ENCODE results near the gene GALK1. TPM values are rescaled to one million over a fixed set of nuclear protein-coding genes. Genes with fewer than 3 reads are reported as not detected.

Gene GALK1
- total and polyA plus RNA-seq, 4 donors, result 14.8 to 28.0 (median 24.9) TPM

- no peak for DNase-seq (ENCODE audit: low read depth in 4 of 6, low spot score in 6 of 6)
- Histone ChIP-seq H3K9me3 (ENCODE audit: control insufficient read depth, insufficient read depth, low read length) (no peaks in the 10 kb centered on the region), H3K27me3 (ENCODE audit: control insufficient read depth, insufficient read depth, low read length) (no peaks in the 10 kb centered on the region), H3K4me1 (ENCODE audit: control insufficient read depth, insufficient read depth, low read length) (peaks cover 22% of the 10 kb centered on the region), H3K4me3 (ENCODE audit: low read depth, low read length) (no peak overlapping the region), H3K36me3 (ENCODE audit: control insufficient read depth, insufficient read depth, low read length) (peaks cover 67% of the 10 kb centered on the region), H3K27ac (ENCODE audit: low read depth, low read length) (no peak overlapping the region)
- WGBS (ENCODE audit: insufficient coverage), result 98% methylated on average over 14 of the region's 21 CpGs
Measured at GRCh38 chr17:75757086-75757681, 7.8 kb downstream of the GALK1 start.

GRCh38 chr17:75756451-75757085, 8.4 kb downstream of the GALK1 start:
- WGBS (ENCODE audit: insufficient coverage), result 95% methylated on average over 28 of the region's 29 CpGs
- DNase-seq (ENCODE audit: low read depth in 4 of 6, low spot score in 6 of 6), result no peak
- H3K9me3 ChIP-seq (ENCODE audit: control insufficient read depth, insufficient read depth, low read length), result no peaks in the 10 kb centered on the region
- no peak overlapping the region for H3K27ac ChIP-seq (ENCODE audit: low read depth, low read length)
- H3K36me3 ChIP-seq (ENCODE audit: control insufficient read depth, insufficient read depth, low read length), result peaks cover 71% of the 10 kb centered on the region
- no peak overlapping the region for H3K4me3 ChIP-seq (ENCODE audit: low read depth, low read length)
- no peaks in the 10 kb centered on the region for H3K27me3 ChIP-seq (ENCODE audit: control insufficient read depth, insufficient read depth, low read length)
- peaks cover 22% of the 10 kb centered on the region for H3K4me1 ChIP-seq (ENCODE audit: control insufficient read depth, insufficient read depth, low read length)

GRCh38 chr17:75755990-75756389, 9.0 kb downstream of the GALK1 start:
- no peak overlapping the region for H3K4me3 ChIP-seq (ENCODE audit: low read depth, low read length)
- no peaks in the 10 kb centered on the region for H3K27me3 ChIP-seq (ENCODE audit: control insufficient read depth, insufficient read depth, low read length)
- peaks cover 72% of the 10 kb centered on the region for H3K36me3 ChIP-seq (ENCODE audit: control insufficient read depth, insufficient read depth, low read length)
- H3K9me3 ChIP-seq (ENCODE audit: control insufficient read depth, insufficient read depth, low read length), result no peaks in the 10 kb centered on the region
- H3K27ac ChIP-seq (ENCODE audit: low read depth, low read length), result no peak overlapping the region
- WGBS (ENCODE audit: insufficient coverage), result 100% methylated on average over 2 of the region's 2 CpGs
- peaks cover 22% of the 10 kb centered on the region for H3K4me1 ChIP-seq (ENCODE audit: control insufficient read depth, insufficient read depth, low read length)
- DNase-seq (ENCODE audit: low read depth in 4 of 6, low spot score in 6 of 6), result no peak

- H3K36me3 ChIP-seq (ENCODE audit: control insufficient read depth, insufficient read depth, low read length), result peaks cover 79% of the 10 kb centered on the region
- H3K4me3 ChIP-seq (ENCODE audit: low read depth, low read length), result no peak overlapping the region
- peaks cover 22% of the 10 kb centered on the region for H3K4me1 ChIP-seq (ENCODE audit: control insufficient read depth, insufficient read depth, low read length)
- no peak overlapping the region for H3K27ac ChIP-seq (ENCODE audit: low read depth, low read length)
- no peaks in the 10 kb centered on the region for H3K9me3 ChIP-seq (ENCODE audit: control insufficient read depth, insufficient read depth, low read length)
- 75% methylated on average over 19 of the region's 20 CpGs for whole genome bisulfite sequencing (ENCODE audit: insufficient coverage)
- H3K27me3 ChIP-seq (ENCODE audit: control insufficient read depth, insufficient read depth, low read length), result no peaks in the 10 kb centered on the region
- DNase-seq (ENCODE audit: low read depth in 4 of 6, low spot score in 6 of 6), result no peak
Measured at GRCh38 chr17:75755205-75755901, 9.6 kb downstream of the GALK1 start.

- DNase-seq (ENCODE audit: low read depth in 4 of 6, low spot score in 6 of 6), result no peak
- WGBS (ENCODE audit: insufficient coverage), result 81% methylated on average over 27 of the region's 27 CpGs
- H3K9me3 ChIP-seq (ENCODE audit: control insufficient read depth, insufficient read depth, low read length), result no peaks in the 10 kb centered on the region
- no peak overlapping the region for H3K27ac ChIP-seq (ENCODE audit: low read depth, low read length)
- H3K4me3 ChIP-seq (ENCODE audit: low read depth, low read length), result no peak overlapping the region
- H3K27me3 ChIP-seq (ENCODE audit: control insufficient read depth, insufficient read depth, low read length), result no peaks in the 10 kb centered on the region
- peaks cover 79% of the 10 kb centered on the region for H3K36me3 ChIP-seq (ENCODE audit: control insufficient read depth, insufficient read depth, low read length)
- H3K4me1 ChIP-seq (ENCODE audit: control insufficient read depth, insufficient read depth, low read length), result peaks cover 29% of the 10 kb centered on the region
Measured at GRCh38 chr17:75754378-75755204, 10.4 kb downstream of the GALK1 start.

- Histone ChIP-seq H3K27ac (ENCODE audit: low read depth, low read length) (no peak overlapping the region), H3K36me3 (ENCODE audit: control insufficient read depth, insufficient read depth, low read length) (peaks cover 85% of the 10 kb centered on the region), H3K27me3 (ENCODE audit: control insufficient read depth, insufficient read depth, low read length) (no peaks in the 10 kb centered on the region), H3K4me3 (ENCODE audit: low read depth, low read length) (peak overlapping the region; percentile 16), H3K4me1 (ENCODE audit: control insufficient read depth, insufficient read depth, low read length) (peaks cover 35% of the 10 kb centered on the region), H3K9me3 (ENCODE audit: control insufficient read depth, insufficient read depth, low read length) (no peaks in the 10 kb centered on the region)
- DNase-seq (ENCODE audit: low read depth in 4 of 6, low spot score in 6 of 6), result peak in 2 of 6 donors; percentile 80 to 83
- WGBS (ENCODE audit: insufficient coverage), result 7% methylated on average over 76 of the region's 76 CpGs
Measured at GRCh38 chr17:75753514-75754377, 11.2 kb downstream of the GALK1 start.

- H3K4me1 ChIP-seq (ENCODE audit: control insufficient read depth, insufficient read depth, low read length), result peaks cover 37% of the 10 kb centered on the region
Measured at GRCh38 chr17:75752802-75753513, 12.0 kb downstream of the GALK1 start.

GRCh38 chr17:75752405-75752709, 12.6 kb downstream of the GALK1 start:
- H3K9me3 ChIP-seq (ENCODE audit: control insufficient read depth, insufficient read depth, low read length), result no peaks in the 10 kb centered on the region
- no peak overlapping the region for H3K27ac ChIP-seq (ENCODE audit: low read depth, low read length)
- H3K36me3 ChIP-seq (ENCODE audit: control insufficient read depth, insufficient read depth, low read length), result peaks cover 73% of the 10 kb centered on the region
- DNase-seq (ENCODE audit: low read depth in 4 of 6, low spot score in 6 of 6), result no peak
- H3K4me1 ChIP-seq (ENCODE audit: control insufficient read depth, insufficient read depth, low read length), result peaks cover 41% of the 10 kb centered on the region
- WGBS (ENCODE audit: insufficient coverage), result 87% methylated on average over 10 of the region's 10 CpGs
- no peaks in the 10 kb centered on the region for H3K27me3 ChIP-seq (ENCODE audit: control insufficient read depth, insufficient read depth, low read length)
- H3K4me3 ChIP-seq (ENCODE audit: low read depth, low read length), result no peak overlapping the region

More at GRCh38 chr17:75752802-75753513, 12.0 kb downstream of the GALK1 start:
- DNase-seq (ENCODE audit: low read depth in 4 of 6, low spot score in 6 of 6), result no peak
- H3K27me3 ChIP-seq (ENCODE audit: control insufficient read depth, insufficient read depth, low read length), result no peaks in the 10 kb centered on the region
- no peak overlapping the region for H3K4me3 ChIP-seq (ENCODE audit: low read depth, low read length)
- WGBS (ENCODE audit: insufficient coverage), result 69% methylated on average over 13 of the region's 19 CpGs
- peaks cover 79% of the 10 kb centered on the region for H3K36me3 ChIP-seq (ENCODE audit: control insufficient read depth, insufficient read depth, low read length)
- no peak overlapping the region for H3K27ac ChIP-seq (ENCODE audit: low read depth, low read length)
- no peaks in the 10 kb centered on the region for H3K9me3 ChIP-seq (ENCODE audit: control insufficient read depth, insufficient read depth, low read length)

Data from spinal cord (tissue), 10 donors.